HG02798 (cell line): Measurements from ENCODE around the gene THOC7.
A peak's percentile ranks its signal among the peaks of the same experiment; 100 is the strongest.

Experiments used
- ATAC-seq: cut with Tn5 transposase; IDR thresholded peaks from one replicate; pipeline ENCODE4 v1.9.1; 2021; ENCODE audit warnings: mild to moderate bottlenecking; ENCODE audit not compliant: unreplicated experiment, poor library complexity

Gene THOC7

DNA sequence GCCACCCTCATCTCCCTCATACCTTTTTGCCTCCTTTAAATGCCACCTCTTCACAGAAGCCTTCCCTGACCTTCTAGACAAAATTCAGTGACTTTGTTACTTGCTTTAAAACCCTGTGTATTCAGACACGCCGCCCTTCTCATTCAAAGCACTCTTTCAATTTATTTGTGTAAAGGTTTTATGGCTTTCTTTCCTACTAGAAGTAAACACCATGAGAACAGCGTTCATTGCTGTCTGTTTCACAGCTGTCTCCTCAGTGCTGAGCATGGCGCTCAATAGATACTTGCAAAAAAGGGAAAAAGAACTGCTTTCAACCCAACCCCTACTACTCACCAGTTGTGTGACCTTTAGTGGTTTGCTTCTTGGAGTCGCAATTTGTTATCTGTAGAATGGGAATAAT, 17.0 kb upstream of the THOC7 start:
- ATAC-seq: no peak

- no peak for ATAC-seq
Measured at GRCh38 chr3:63878394-63879060, 14.9 kb upstream of the THOC7 start.

DNA sequence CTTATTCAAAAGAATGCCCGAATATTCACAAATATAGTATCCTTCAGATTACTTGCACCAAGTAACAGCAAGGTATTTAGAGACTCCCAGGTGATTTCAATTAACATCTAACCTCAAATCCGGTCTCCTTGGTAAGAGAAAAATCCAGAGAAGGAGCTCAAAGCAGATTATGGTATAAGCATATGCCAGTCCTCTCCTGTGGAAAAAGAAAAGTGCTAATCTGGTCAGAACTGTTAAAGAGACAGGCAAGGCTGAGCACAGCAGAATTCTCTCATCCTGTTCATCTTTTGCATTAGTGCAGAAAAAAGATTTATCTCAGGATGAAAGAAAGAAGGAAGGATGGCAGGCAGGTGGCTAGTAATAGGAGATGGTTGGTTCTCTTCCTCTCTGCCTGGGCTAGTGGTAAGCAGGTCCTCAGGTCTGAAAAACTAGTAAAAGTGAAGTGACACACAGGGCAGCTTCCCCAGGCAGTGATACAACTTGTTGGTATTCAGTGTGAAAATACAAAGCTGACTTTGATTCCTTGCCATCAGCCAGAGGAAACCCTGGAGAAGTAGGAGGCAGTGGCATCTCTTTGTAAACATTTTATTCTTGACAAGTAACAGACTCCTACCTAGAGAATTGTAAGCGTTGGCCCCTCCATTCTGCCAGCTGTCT, 14.3 kb upstream of the THOC7 start:
- ATAC-seq: no peak

DNA sequence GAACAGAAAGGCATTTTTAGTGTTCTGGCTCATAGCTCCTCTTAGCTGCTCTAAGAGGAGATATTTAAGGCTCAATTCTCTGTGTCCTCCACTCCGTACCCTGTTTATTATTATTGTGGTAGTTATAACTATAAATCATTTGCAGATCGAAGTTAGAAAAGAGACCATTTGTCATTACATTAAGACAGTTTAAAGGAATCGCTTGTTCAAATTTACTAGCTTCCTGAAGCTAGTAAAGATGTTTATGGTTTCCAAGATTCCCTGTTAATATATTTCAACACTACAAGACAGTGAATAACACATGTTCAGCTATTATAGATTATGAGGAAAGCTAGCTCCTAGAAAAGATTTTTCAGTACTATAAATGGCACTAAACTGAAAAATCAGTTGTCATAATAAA, 12.7 kb upstream of the THOC7 start:
- no peak for ATAC-seq

DNA sequence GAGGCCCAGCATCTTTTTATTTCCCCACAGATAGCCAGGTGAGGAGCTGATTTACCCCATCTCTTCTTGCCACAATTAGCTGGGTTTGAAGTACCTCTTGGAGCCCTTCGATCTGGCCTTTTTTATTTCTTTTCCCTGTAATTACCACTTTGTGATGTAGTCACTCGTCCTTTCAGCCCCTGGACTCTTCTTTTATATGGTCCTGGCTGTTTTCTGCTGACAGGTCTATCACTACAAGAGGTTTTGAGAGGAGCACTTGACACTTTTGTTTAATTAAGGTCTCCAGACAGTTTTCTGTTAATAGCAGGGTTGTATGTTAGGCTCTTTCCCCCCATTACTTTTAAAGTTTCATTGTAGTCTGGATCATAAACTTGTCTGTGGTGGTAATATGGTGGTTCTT, 11.9 kb upstream of the THOC7 start:
- no peak for ATAC-seq

DNA sequence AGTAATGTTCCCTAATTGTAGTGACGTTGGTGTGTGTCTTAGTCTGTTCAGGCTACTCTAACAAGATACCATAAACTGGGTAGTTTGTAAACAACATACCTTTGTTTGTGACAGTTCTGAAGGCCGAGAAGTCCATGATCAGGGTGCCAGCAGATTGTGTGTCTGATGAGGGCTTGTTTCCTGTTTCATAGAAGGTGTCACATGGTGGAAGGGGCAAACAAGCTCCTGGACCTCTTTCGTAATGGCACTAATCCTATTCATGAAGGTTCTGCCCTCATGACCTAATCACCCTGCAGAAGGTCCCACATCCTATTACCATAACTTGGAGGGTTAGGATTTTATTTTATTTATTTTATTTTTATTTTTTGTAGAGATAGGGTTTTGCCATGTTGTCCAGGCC, 11.2 kb upstream of the THOC7 start:
- ATAC-seq: no peak

GRCh38 chr3:63872135-63872924, 8.7 kb upstream of the THOC7 start:
- ATAC-seq: no peak

DNA sequence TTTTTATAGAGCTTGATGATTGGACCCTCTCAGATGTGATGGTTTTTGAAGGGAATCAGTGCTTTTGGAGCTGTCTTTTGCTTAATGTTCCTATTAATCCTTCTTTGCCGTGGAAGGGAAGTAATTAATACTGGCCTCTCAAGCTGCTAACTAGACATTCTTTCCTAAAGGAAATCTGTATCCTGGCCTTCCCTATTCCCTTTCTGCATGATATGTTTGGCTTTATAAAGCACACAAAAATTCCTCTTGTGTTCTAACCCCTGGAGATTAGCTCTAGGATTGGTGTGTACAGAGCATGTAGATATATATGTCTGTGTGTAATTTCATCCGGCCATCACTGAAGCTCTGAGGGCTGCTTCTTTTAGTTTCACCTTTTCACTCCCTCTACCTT, 7.0 kb upstream of the THOC7 start:
- ATAC-seq: no peak

DNA sequence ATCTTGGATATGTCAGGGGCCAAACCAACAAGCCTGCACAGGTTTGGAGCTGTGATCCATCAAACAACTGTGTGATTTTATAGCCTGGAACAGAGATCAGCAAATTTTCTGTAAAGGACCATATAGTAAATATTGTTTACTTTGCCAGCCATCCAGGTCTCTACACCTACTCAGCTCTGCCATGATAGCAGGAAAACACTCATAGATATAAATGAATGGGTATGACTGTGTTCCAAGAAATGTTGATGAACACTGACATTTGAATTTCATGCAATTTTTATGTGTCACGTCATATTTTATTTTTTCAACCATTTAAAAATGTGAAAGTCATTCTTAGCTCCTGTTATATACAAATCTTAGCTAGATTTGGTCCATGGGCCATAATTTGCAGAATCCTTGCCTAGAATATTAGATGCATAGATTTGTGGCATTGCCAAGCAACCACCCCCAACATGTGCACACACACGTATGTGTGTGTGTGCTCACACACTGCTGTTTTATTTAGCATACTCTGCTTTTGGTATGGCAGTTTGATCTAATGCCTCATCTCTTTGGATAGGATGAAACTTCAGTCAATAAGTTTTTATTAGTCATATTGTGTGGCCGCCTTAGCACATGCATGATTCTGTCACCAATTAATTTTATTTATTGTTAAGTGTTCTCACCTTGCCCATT, 6.5 kb upstream of the THOC7 start:
- ATAC-seq: no peak

- no peak for ATAC-seq
Measured at GRCh38 chr3:63867225-63867624, 3.6 kb upstream of the THOC7 start.

DNA sequence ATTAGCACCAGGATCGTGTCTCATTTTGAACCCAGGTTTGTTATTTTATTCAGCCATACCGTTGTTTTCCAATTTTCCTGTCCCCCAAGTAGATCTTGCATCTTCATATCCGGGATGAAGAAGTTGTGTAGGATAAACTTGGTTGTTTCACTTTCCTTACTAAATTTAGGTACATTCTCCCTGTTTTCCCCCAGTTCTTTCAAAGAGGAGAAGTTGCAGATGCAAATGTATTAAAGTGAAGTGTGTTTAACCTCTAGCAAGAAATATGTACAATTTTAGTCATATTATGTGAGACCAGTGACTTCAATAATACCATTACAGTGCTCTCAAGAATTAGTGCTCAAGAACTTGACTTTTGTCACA, 1.3 kb upstream of the THOC7 start:
- ATAC-seq: no peak

GRCh38 chr3:63864008-63864964, 681 bp upstream of the THOC7 start:
- ATAC-seq: peak; percentile 61

- ATAC-seq: no peak
Measured at GRCh38 chr3:63862804-63863149, 828 bp downstream of the THOC7 start.

- ATAC-seq: no peak
Measured at GRCh38 chr3:63861306-63861705, 2.3 kb downstream of the THOC7 start.

DNA sequence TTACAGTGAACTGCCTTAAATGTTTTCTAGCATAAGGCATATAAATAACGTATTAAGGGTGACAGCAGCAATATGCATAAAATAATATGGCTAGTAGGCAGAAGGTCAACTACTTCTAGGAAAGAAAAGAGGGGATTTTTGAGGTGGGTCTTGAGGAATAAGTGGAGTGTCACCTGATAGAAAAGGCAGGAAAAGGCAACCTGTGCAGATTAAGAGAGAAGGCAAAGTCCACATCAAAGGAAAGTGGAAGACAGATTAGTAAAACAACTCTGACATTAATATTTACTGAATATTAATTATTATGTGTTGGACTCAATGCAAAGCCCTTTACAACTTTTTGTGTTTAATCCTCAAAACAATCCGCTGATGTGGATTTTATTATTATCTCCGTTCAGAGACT, 2.8 kb downstream of the THOC7 start:
- ATAC-seq: no peak

DNA sequence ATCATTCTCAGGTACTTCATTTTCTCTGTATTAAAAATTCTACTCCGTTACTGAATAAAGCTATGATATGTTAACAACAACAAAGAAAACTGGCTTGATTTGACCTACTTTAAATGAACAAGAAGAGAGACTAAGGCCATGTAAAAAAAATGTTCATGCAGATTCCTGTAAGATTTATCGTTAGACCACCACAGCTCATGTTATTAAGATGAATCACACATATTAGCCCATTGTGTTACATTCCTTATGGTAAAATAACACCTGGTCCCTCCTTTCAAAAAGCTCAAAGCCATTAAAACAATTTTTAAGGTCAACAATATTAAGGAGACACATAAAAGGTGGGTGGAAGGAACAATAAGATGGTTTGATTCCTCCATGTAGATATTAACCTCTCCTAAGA, 6.3 kb downstream of the THOC7 start:
- ATAC-seq: no peak

DNA sequence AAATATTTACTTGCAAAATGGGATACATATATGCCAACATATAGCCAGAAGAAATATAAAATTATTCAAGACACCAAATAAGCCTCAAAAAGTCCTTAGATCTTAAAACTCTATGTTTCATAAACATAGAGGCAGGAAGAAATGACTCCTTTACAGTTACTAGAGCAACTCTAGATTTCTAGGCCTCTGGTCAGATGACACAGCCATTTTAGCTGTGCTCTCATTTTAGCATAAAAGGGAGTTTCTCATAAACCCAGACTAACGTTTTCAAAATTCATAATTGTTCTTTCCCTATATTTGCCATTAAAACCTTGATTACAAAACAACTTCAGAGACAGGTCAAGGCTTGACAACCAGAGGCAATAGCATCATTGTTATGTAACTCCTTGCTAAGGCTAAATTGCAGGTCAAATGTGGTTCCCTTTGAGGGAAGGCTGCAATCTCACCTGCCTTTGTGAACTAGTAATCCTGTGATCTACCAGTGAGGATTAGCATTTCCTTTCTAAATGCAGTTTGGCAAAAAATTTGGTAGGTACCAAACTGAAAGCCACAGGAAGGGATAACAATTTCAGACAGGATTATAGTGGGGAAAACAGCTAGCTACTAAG, 8.2 kb downstream of the THOC7 start:
- peak; percentile 57 for ATAC-seq

GRCh38 chr3:63853106-63853505, 10.5 kb downstream of the THOC7 start:
- no peak for ATAC-seq

DNA sequence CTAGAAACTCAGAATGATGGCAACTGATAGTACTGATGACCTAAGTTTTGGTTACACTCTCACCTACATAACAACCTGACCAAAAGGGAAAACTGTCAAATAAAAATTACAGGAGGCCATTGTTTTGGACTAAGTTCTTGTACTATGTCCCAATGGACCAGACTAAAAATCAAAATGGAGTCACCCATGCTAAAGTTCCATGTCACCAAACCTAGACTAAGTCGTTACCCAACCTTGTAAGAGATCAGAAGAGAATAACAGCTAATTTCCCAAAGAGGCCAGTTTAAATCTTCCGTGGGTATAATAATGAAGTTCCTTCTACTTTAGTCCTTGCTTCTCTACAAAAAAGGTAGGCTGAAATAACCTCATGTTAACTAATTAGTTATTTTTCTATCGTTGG, 12.3 kb downstream of the THOC7 start:
- ATAC-seq: no peak

DNA sequence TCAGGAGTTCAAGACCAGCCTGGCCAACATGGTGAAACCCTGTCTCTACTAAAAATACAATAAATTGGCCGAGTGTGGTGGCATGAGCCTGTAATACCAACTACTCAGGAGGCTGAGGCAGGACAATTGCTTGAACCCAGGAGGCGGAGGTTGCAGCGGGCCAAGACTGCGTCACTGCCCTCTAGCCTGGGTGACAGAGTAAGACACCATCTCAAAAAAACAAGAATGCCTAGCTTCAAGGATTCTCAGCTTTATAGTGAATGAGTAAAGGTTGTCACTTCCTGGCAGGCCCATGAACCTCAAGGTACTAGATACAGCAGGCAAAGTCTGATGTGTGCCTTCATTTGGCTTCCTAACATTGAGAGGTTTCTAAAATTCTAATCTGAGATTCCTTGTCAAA, 14.4 kb downstream of the THOC7 start:
- no peak for ATAC-seq
